NCI-H1105 treated with DMSO at 0.1 percent for 48 hours (cell line): ENCODE data around the gene NOL4L.
"Not testable (repeated sequence)": the region's sequence is repeated elsewhere in the genome, so short reads cannot be mapped to it uniquely, and the experiment has no call there.

Source experiments
- DNase-seq: peaks from one replicate; lab custom pipeline; 2025; lab: John Stamatoyannopoulos, UW

Gene NOL4L

DNA sequence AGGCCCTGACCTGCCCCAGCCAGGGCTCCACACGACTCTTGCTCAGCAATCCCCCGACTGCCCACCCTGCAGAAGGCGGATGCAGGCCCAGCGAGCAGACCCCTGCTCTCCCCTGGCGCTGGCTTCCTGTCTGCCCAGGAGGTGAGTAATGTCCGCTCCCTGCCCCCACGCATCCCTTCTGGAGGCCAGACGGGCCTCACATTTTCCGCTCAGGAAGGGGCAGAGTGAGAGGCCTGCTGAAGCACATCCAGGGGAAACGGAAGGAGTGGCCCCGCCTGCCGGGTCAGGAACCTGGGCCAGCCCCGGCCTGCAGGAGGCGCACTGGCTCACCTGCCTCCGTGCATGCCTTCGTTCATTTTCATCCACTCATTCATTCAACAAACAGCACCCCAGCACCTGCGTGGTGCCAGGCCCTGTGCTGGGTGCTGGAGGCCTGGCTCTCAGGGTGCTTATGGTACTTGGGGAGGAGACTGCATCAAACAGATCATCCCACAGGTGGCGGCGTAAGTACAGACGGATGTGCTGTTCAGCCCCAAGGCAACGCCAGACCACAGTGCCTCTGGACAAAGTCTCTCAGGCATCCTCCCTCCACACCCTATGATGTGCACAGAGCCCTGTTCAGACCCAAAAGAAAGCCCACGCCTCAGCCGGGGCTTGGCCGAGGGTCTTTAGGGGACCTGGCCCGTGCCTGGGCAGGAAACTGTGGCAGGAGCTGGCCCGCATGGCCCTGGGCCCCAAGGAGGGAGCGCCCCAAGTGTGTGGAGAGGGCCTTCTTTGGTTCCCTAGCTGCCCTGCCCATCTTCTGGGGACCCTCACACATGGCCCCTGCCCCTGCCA is 114.9 kb downstream of the NOL4L start:
- DNase-seq: no peak

DNA sequence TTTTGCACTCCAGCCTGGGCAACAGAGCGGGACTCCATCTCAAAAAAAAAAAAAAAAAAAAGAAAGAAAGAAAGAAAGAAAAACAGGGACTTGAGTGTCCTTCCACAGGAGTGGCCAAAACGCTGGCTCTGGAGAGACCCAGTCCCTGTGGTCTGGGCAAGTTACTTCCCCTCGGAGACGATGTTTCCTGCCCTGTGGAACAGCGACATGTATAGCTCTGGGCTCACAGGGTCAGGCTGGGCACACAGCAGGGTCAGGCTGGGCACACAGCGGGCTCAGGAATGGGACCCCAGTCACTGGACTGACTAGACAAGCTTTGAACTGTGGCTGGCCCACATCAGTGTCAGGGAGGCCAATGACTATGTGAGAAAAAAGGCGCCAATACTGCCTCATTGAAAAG is 116.3 kb downstream of the NOL4L start:
- DNase-seq: no peak

DNA sequence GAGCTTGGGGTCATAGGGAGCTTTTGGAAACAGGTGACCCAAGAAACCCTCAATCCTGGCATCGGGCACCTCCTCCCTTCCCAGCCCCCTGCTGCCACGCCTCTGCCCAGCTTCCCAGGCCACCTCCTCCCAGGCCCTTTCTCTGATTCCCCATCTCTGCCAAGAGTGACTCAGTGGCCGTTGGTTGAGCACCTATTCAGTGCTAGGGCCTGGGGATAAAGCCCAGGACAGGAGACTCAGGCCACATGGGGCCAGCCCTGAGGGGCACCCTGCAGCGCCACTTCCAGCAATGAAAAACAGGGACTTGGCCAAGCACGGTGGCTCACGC is 116.9 kb downstream of the NOL4L start:
- DNase-seq: no peak

DNA sequence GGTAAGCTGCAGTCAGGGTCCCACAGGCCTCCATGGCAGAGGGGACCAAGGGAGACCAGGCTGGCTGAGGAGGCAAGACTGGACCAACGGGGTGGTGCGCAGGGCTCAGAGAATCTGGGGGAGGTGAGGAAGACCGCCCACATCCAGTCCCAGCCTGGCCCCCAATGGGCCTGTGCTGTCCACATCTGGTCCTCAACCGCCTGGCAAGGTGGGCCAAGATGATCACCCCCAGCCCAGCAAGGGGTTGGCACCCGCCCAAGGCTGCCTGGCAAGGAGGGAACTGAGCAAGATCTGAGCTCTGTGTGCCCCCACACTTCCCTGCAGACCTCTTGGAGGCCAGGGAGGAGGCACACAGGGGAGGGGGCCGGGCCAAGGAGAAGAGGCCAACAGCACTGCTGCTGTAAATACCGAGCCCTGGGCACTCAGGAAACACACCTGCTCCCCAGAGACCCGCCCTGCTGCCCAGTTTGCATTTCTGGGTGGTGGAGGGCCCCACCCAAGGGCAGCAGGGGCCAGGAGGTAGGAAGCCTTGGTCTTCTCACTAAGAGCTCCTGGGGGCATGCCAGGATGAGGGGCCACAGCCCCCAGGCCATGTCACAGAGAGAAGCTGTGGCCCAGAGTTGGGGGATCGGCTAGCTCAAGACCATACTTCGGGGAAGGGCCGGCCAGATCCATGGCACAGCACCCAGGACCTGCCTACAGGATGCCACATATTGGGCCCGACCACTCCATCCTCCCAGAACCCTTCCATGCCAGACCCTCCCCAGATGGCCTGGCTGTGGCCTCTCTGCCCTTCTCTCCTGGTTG is 117.4 kb downstream of the NOL4L start:
- DNase-seq: no peak

DNA sequence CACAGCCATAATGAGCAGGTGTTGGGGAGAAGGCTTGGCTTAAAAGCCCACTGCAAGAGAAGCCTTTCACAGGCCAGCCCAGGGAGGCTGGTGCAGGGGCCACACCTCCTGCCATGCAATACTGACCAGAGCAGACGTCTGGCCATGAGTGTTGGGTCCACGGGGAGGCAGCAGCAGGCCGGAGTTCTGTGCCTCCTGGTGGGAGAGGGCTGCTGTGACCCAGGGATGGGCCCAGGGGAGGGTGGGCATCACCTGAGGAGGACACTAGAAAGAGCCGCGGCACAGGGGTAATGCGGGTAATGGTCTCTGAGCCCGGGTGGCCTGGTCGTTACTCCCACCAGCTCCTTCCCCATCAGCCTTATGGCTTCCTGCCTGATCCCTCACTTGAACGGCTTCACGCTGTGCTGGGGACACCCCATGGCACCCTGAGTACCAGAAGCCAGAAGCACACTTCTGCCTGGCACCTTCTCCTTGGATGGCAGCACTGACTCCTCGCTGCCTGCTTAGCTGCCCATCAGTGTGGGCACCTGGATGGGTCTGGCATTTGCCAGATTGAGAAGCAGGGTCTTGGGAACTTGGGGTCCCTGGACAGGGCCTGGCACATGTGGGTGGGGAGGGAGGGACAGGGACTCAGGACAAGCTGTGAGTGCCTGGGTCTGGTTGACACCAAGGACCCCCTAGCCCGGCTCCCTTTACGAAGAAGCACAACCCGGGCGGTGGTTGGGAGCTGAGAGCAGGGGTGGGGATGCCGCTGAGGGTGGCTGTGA is 118.2 kb downstream of the NOL4L start:
- no peak for DNase-seq

DNA sequence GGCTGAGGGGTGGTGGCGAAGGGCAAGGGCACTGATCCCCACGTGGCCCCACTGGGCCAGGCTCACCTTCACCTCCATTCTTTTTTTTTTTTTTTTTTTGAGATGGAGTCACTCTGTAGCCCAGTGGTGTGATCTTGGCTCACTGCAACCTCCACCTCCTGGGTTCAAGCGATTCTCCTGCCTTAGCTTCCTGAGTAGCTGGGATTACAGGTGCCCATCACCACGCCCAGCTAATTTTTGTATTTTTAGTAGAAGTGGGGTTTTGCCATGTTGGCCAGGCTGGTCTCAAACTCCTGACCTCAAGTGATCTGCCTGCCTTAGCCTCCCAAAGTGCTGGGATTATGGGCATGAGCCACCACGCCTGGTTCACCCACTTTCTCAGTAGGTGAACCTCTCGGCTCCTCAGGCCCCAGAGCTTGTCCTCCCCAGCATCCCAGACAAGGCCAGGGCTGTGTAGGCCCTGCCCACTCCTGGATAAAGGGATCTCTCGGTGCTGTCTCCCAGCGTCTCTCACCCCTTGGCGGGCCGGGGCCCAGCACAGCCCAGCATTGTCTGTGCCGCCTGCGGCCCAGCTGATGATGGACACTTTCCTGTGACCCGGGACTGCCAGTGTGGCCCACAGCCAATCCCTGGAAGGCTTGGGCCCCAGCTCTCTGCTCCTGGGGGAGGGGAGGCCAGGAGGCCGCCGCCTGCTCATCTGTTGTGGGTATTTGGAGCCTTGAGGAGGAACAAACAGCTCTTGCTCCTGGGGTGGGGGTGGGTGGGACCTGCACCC is 119.0 kb downstream of the NOL4L start:
- not testable (repeated sequence) for DNase-seq

DNA sequence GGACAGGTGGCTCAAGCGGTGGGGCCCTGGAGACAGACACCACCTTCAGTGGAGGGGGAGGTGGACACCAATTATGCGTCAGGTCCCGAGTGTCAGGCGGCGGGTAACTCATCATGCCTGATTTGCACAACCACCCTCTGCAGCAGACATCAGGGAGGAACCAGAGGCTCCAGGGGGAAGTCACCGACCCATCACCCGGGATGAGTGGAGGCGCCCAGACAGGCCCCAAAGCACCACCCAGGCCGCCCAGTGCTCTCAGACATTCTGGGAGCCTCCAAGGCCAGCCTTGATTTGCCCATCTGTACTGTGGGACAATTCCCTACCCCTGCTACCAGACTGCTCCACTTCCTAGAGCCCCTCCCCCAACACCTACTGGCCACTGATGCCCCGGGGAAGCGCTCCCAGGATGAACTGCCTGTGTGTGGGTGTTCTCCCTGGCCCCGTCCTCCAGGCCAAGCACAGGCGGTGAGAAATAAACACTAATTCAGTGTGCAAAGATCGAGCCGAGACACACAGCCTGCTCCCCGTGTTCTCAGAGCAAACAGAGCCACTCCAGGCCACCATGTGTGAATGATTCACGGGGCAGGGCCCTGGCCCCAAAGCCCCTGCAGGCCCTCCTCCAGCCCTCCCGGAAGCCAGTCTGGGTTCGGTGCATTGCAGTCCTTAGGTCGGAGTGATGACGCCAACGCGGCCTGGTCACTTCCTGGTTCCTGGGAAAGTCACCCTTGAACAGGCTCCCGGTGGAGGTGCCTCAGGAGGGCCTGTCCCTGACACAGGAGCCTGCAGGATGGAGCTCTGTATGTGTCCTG is 119.8 kb downstream of the NOL4L start:
- no peak for DNase-seq

DNA sequence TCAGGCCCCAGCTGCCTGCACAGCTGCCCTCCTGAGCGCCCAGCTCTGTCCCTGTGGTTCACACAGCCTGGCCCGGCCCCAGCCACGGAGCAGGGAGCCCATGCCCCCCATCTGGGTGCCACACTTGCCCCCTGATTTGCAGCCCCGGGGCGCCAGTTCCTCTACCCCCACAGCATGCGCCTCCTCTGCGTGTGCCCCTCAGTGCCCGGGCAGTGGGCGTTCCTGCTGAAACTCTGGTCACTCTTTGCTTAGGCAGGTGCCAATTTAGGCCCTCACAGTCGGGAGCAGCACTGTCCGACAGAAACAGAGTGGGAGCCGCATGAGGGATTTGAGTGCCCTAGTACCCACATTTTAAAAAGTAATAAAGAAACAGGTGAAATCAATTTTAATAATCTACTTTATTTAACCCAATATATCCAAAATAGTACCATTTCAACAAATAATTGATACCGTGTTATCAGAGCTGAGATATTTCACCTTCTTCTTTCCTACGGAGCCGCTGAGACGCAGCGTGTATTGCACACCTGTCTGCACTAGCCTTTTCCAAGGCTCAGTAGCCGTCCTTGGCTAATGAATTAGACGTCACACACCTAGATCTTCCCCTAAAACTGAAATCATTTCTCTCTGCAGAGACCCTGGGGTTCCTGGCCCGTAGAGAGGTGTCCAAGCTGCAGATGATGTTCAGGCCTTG is 120.6 kb downstream of the NOL4L start:
- no peak for DNase-seq

DNA sequence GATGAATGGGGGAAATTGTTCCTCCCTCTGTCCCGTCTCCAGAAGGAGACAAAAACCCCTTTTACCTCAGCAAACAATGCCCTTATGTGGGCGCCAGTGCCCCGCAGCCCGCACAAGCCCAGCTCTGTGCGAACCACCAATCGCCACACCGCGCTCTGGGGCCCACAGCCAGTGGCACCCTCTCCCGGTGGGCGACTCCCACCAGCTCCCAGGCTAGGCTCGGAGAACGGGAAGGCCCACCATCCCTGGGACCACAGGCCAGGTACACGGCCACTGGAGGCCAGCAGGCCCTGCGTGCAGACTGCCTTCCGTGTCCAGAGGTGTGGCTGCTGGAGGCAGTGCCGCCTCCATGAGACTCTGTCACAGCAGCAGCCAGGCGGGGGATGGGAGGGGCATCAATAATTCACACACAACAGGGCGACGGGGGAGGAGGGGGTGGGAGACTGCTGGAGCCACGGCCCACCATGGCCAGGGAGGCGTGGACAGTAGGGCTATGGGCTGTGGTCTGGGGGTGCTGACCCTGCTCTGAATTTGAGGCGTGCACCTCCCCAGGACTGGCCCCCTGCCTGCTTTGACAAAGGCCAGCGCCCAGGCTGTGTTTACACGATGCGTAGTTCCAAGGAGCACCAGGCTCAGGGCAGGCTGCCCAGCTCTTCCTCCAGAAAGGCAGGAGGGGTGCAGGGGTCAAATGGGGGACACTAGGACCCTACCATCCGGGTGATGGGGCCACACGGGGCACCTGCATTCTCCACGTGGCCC is 121.3 kb downstream of the NOL4L start:
- no peak for DNase-seq

DNA sequence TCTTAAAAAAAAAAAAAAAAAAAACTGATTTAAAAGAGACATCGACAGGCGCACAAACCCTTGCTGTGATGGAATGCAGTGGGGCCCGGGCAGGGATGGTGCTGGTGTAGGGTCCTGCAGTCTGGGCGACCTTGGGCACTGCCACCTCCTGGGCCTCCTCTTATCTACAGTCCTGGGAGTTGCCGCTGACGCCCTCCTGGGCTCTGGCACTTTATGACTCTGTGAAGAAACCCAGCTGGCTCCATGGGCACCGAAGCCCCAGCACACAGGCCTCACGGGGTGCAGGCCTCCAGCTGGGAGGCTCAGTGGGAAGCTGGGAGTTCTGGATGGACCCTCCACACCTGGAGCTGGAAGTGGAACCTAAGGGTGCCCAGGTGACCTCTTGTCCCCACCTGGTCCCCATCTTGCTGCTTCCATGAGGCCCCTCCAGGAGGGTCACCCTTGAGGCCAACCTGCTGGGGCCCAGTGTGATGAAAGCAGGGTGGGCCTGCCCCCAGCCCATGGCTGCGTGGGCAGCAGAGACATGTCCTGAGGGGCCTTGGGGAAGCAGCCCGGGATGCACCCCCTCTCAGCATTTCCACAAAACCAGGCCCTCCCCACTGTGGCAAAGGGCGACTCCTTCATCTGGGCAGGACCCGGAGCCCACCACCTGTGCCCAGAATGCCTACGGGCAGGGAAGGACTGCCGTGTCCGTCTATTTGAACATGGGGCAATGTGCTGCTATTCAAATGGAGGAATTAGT is 122.1 kb downstream of the NOL4L start:
- no peak for DNase-seq

DNA sequence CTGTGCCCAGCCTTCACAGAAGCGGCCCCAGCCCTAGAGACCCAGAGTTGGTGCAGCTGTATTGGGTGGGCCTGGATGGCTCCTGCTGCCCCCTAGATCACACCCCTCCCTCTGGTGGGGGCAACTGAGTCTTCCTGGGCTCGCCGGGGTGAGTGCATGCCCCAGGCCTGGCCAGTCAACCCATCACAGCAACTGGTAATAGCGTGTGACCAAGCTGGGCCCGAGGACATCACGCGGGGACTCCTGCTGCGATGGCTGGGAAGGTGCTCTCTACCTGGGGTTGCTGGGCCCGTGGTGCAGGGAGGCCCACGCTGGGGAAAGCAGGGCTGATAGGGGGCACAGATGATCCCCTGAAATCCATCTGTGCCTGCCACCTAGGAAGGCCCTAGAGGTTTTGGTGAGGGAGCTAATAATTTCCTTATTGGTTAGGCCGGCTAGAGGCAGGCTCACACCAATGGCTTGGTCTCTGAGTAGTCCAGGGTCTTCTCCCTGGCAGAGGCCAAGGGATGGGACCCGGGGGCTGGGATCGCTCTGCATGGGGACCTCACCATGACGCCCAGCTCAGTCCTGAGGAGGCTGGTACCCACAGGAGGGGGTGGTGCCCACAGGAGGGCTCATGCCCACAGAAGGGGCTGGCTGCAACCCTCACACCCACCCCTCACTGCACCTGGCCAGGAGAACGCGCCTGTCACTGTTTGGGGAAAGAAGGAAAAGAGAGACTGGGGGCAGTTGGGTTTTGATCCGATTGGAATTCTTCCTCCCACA is 123.1 kb downstream of the NOL4L start:
- DNase-seq: no peak

DNA sequence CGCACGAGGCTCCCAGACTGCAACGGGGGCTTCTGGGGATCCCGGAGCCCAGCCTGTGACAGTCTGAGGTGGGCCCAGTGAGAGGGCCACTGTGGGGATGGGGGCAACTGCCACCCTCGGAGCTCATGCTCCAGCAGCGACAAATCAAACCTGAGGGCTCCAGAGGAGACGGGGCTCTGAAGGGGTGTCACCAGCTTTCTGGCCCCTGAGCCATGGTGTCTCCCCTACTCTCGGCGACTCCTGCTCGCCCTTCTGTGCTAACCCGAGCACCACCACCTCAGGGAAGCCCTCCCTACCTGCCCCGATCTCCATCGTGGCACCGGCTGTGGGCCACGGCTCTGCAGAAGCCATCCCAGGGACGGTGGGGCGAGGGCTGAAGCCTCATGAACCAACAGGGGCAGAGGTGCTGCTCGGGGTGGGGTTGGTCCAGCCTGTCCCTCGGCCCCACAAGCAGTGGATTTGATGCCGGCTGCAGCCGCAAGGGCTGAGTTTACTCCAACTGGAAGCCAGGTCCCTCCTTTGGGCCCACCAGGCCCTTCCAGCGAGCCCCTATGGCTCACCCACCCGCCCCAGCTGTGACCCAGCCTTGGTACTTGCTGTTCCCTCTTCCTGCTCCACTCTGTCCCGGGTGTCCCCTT is 124.3 kb downstream of the NOL4L start:
- DNase-seq: no peak

DNA sequence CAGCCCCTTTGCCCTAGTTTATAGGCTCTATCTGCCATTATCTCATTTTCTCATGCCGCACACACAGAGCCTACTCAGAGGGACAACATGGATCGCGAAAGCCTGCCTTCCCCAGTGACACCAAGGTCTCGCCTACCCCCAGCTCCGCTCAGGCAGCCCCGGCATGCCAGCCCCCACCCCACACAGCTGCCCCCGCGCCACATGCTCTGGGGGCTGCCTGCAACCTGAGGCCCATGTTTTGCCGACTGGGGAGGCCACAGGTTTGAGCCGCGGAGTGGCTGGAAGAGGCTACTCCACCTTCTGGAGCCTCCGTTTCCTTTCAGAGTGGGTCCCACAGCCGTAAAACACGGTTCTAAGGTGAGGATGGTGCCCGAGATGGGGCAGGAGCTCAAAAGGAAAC is 124.9 kb downstream of the NOL4L start:
- no peak for DNase-seq

DNA sequence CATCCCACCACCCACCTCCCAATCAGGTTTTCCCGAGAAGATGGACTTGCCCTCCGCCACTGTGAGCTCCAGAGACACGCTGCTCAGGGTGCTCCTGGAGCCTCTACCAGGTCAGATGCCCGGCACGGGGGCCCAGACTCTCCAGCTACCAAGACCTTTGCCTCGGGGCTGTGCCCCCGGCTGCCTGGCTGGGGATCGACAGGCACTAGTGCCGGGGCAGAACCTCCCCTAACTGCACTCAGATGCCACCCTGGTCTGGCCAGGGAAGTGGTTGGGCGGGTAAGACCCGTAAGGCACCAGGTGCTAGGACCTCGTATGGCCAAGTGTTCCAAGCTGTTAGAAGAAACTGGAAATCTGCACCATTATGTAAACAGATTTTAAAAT is 126.3 kb downstream of the NOL4L start:
- DNase-seq: no peak

DNA sequence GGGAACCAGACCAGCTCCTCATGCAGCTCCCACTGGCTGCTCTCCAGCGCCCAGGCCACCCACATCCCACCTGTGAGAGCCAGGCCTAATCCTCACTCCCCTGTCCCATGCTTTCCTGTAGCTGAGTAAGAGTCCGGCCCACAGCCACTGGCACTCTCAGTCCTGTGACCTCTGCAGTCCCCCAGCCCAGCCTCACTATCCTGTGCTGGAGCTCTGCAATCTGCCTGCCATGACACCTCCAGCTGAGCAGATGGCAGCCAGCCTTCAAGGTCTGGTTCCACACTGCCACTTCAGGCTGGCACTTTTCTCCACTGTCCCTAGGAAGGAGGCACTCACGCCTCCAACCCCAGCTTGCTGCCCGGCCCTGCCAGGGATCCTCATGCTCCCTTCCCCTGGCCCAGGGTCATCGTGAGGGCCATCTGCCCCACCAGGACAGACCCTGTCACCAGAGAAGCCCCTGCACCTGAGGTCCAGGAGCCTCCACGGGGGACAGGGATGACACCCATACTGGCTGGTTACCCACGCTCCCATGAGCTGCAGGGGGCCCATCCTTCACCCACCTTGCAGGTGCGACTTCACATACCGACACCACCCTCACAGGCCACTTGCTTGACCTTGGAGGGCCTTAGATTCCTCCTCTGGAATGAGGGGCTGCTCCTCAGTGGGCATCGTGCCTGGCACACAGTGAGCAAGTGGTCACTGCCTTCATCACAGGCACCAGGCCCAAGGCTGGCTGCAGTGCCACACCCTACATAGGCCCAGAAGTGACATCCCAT is 126.9 kb downstream of the NOL4L start:
- DNase-seq: no peak

DNA sequence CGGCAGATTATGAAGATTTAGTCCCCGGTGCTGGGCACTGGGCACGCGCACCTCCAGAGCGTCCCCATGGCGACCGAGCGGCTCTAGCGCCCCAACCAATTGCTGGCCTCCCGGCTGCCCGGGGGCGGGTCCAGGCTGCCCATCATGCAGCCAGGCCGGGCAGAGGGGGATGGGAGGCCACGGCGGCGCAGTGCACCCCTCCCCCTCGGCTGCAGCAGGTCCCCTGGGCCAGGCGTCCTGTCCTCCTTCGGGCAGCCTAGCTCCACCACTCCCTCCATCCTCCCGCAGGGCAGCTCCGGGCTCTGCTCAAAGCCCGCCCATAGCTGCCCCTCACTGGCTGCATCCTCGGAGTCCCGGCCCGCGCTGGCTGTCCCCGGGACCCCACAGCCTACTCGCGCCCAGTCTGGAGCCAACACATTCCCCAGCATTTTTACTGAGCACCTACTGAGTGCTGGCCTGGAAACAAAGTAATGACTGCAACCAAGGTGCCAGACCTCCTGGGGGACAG is 127.6 kb downstream of the NOL4L start:
- peak; percentile 23 for DNase-seq
